GM18519 (cell line): ENCODE results near the gene OPALIN.
"Not testable (repeated sequence)": the region's sequence is repeated elsewhere in the genome, so short reads cannot be mapped to it uniquely, and the experiment has no call there.

ENCODE experiments used
- ATAC-seq: cut with Tn5 transposase; IDR thresholded peaks from one replicate; pipeline ENCODE4 v1.9.1; 2021; ENCODE audit warnings: mild to moderate bottlenecking, moderate library complexity; ENCODE audit not compliant: unreplicated experiment, low FRiP score

Gene OPALIN

GRCh38 chr10:96309628-96310320 is 49.0 kb downstream of the OPALIN start:
- ATAC-seq: no peak

- not testable (repeated sequence) for ATAC-seq
Measured at GRCh38 chr10:96308854-96309253, 49.9 kb downstream of the OPALIN start.

- ATAC-seq: no peak
Measured at GRCh38 chr10:96306516-96306915, 52.3 kb downstream of the OPALIN start.

GRCh38 chr10:96305019-96305418 is 53.8 kb downstream of the OPALIN start:
- no peak for ATAC-seq

GRCh38 chr10:96304230-96304629 is 54.6 kb downstream of the OPALIN start, which contains the start of gene DNTT:
Gene DNTT, plus strand, starts transcription at chr10:96304434. Its CDS starts 64 bp downstream, at chr10:96304498.
- ATAC-seq: no peak

- ATAC-seq: no peak
Measured at GRCh38 chr10:96301616-96302015, 57.2 kb downstream of the OPALIN start.

GRCh38 chr10:96299383-96299782 is 59.4 kb downstream of the OPALIN start:
- ATAC-seq: no peak

- no peak for ATAC-seq
Measured at GRCh38 chr10:96298362-96298761, 60.4 kb downstream of the OPALIN start.

GRCh38 chr10:96297486-96297885 is 61.3 kb downstream of the OPALIN start:
- ATAC-seq: no peak

- ATAC-seq: no peak
Measured at GRCh38 chr10:96295475-96295874, 63.3 kb downstream of the OPALIN start.
